NCI-H2171 treated with DMSO at 0.1 percent for 48 hours (cell line): Measurements from ENCODE around the gene PRKCZ.

Experiments used
- DNase-seq: peaks from one replicate; lab custom pipeline; 2025; lab: John Stamatoyannopoulos, UW

The PRKCZ gene

GRCh38 chr1:2045468-2046173, 4.6 kb upstream of the PRKCZ start:
- no peak for DNase-seq

GRCh38 chr1:2046174-2046917, 3.9 kb upstream of the PRKCZ start:
- DNase-seq = peak; percentile 1

GRCh38 chr1:2046953-2047748, 3.1 kb upstream of the PRKCZ start:
- DNase-seq = no peak

GRCh38 chr1:2047749-2048729, 2.2 kb upstream of the PRKCZ start:
- no peak for DNase-seq

- peak; percentile 10 for DNase-seq
Measured at GRCh38 chr1:2049225-2049717, 940 bp upstream of the PRKCZ start.

- peak; percentile 34 for DNase-seq
Measured at GRCh38 chr1:2050461-2050792, 216 bp downstream of the PRKCZ start.

GRCh38 chr1:2050793-2051682, 827 bp downstream of the PRKCZ start:
- no peak for DNase-seq

GRCh38 chr1:2052054-2052679, 2.0 kb downstream of the PRKCZ start:
- DNase-seq = no peak

- no peak for DNase-seq
Measured at GRCh38 chr1:2052756-2053155, 2.5 kb downstream of the PRKCZ start.

GRCh38 chr1:2053217-2053616, 3.0 kb downstream of the PRKCZ start:
- no peak for DNase-seq

- no peak for DNase-seq
Measured at GRCh38 chr1:2053784-2054376, 3.7 kb downstream of the PRKCZ start.

GRCh38 chr1:2054560-2054959, 4.3 kb downstream of the PRKCZ start:
- DNase-seq = no peak

- no peak for DNase-seq
Measured at GRCh38 chr1:2055911-2056575, 5.8 kb downstream of the PRKCZ start.

GRCh38 chr1:2056955-2057590, 6.9 kb downstream of the PRKCZ start:
- no peak for DNase-seq

GRCh38 chr1:2059290-2059953, 9.2 kb downstream of the PRKCZ start:
- DNase-seq = no peak

GRCh38 chr1:2060072-2060471, 9.9 kb downstream of the PRKCZ start:
- DNase-seq = no peak

GRCh38 chr1:2060535-2060934, 10.3 kb downstream of the PRKCZ start:
- DNase-seq = no peak
